Fibroblast of skin of left biceps (primary cell): ENCODE measurements around the gene LIPT2.

Experiments used
- DNase-seq, 2 experiments: peaks; one replicate each; pipeline ENCODE4 v3.0.0-alpha.2; 2013; ENCODE audit warnings: low read depth in 2 of 2

The LIPT2 gene

GRCh38 chr11:74466916-74467885 is 26.3 kb downstream of the LIPT2 start, which contains the start of gene KCNE3:
KCNE3 (minus strand) TSS chr11:74467549; CDS start chr11:74457563, 9,986 bp downstream.
- DNase-seq, result no peak

- no peak for DNase-seq
Measured at GRCh38 chr11:74465291-74465708, 28.2 kb downstream of the LIPT2 start.

GRCh38 chr11:74464746-74465145 is 28.8 kb downstream of the LIPT2 start:
- no peak for DNase-seq

DNA sequence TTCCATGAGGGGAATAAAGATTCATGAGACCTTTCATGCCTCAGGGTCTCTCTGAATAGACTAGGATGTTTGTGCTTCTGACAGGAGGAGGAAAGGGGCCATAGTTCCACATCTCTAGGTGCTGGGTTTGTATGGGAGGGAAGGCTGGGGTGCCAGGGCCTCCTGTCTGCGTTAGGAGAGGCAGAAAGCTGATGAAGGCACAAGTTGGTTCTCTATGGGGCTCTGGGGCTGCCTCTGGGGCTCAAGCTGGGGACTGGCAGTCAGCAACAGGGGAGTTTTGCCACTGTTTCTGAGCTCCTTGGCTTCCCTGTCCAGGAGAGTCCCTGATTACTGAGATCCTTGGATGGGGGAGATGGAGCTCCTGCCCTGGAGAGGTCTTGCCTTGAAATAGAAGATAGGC is 30.3 kb downstream of the LIPT2 start:
- DNase-seq, result no peak

- DNase-seq, result no peak
Measured at GRCh38 chr11:74462631-74463030, 30.9 kb downstream of the LIPT2 start.

DNA sequence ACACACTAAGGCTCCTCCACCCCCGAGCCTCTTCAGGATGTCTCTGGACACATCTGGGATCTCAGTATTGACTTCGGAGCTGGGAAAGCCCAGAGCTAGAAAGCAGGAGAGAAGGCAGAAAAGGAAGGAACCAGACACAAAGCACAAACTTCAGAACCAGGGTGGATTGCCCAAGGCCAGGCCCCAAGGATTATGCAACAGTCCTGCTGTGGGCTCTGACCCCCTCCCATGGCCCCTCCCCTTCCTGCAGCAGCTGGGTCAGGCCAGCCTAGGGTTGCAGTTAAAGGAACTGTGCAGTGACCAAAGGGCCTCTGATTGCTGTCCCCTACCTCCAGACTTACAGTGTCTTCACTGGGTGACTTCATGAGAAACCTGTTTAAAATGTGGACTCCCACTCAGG is 31.5 kb downstream of the LIPT2 start:
- DNase-seq, result no peak

DNA sequence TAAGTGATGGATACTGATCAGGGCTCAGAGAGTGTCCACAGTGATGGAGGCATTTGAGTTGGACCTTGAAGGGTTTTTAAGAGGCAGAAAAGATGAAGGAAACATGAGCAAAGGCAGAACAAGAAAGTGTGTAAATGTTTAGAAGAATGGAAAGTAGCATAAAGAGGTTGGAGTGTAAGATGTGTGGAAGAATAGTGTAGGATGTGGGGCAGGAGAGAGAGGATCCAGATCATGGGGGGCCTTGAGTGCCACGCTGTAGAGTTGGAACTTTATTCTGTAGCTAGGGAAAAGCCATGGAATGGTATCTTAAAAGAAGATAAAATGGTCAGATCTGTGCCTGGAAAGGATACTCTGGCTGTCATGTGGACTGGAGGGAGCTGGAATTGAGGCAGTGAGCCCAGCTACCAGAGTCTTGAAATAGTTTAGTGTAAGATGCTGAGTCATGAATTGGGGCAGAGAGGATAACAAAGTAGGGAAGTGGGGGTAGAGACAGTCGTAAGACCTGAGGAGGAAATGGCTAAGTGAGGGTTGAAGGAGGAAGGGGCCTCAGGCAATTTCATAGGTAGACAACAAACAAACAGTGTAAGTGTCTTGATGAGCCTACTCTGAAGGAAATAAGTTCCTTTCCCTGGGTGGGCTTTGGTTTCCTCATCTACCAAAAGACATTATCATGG is 32.9 kb downstream of the LIPT2 start:
- peak in 1 of 2 experiments; percentile 19 for DNase-seq

GRCh38 chr11:74460065-74460464 is 33.5 kb downstream of the LIPT2 start:
- DNase-seq, result no peak

- DNase-seq, result no peak
Measured at GRCh38 chr11:74459584-74459983, 33.9 kb downstream of the LIPT2 start.

DNA sequence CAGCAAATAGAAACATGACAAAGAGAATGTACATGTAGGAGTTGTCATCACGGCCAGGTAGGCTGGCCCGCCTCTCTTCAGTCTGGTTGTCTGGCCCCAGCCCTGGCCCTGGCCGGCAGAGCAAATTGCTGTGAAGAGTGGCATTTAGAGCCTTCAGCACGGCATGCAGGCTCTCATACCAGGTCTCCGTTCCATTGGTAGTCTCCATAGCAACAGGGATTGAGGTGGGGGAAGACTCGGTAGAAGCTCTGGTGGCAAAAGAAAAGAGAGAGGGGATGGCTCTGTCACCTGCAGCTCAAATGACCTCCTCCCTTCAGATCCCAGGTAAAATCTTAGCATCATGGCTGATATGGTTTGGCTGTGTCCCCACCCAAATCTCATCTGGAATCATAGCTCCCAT is 36.2 kb downstream of the LIPT2 start:
- no peak for DNase-seq

GRCh38 chr11:74453373-74453975 is 40.0 kb downstream of the LIPT2 start:
- no peak for DNase-seq

- DNase-seq, result no peak
Measured at GRCh38 chr11:74452366-74452765, 41.2 kb downstream of the LIPT2 start.

- no peak for DNase-seq
Measured at GRCh38 chr11:74450318-74450717, 43.2 kb downstream of the LIPT2 start.

- peak; percentile 62 to 65 for DNase-seq
Measured at GRCh38 chr11:74449369-74449931, 44.1 kb downstream of the LIPT2 start.

DNA sequence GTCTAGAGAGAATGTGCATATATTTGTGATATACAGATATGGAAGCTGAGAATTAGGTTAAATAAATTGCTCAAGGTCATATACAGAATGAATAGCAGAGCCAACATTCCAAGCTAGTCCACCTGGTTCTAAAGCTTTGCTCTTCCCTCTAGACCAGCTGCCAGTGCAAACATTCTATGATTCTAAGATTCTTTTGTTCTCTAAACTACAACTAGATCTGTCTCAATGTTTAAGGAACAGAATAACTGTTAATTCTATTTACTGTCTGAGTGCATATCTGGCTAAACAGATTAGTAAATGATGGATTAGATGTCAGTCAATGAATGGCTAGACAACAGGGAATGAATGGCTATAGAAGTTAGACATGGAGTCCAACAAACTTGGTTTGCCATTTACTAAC is 45.8 kb downstream of the LIPT2 start:
- no peak for DNase-seq

DNA sequence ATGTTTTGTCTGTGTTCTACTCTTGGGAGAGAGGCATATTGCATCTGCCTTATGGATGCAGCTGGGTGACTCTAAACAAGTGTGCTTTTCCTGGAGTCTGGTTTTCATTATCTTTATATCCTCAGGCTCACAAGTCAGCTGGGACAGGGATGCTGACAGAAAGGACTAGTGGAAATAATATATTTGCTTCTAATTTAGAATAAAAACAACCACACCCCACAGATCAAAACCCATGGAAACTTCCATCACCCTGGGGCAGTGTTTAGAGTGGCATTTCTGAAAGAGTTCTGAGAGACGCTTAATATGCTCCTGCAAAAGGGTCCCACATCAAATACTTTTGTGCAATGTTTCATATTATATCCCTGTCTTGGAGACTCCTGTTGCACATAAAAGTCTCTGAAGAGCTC is 47.0 kb downstream of the LIPT2 start:
- DNase-seq, result no peak

DNA sequence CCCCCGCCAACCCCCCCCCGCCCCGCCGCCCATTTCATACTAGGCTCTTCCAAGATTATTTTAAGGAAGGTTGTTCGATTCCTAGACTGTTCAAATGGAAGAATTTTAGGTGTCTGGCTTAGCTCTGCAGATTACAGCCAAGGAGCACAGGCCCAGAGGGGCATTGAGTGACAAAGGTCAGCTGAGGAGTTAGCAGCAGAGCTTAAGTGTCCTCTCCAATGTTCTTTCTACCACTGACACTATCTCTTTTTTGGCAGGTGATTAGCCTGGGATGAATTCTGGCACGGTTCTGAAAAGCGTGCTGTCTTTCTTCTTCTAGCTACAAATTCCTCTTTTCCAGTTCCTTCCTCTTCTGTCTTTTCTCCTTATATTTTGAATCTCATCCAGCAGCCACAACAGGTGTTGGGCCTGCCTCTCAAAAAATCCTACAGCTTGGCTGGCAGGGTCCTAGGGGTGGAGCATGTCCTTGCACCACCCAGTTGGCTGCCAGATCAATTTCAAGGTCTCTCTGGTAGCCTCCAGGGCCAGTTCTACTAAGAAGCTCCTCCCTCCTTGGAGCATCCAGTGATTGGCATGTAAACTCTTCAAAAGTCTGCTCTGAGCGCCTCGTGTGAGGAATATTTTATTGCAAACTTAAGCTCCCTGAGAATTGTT is 49.2 kb downstream of the LIPT2 start:
- DNase-seq, result no peak

DNA sequence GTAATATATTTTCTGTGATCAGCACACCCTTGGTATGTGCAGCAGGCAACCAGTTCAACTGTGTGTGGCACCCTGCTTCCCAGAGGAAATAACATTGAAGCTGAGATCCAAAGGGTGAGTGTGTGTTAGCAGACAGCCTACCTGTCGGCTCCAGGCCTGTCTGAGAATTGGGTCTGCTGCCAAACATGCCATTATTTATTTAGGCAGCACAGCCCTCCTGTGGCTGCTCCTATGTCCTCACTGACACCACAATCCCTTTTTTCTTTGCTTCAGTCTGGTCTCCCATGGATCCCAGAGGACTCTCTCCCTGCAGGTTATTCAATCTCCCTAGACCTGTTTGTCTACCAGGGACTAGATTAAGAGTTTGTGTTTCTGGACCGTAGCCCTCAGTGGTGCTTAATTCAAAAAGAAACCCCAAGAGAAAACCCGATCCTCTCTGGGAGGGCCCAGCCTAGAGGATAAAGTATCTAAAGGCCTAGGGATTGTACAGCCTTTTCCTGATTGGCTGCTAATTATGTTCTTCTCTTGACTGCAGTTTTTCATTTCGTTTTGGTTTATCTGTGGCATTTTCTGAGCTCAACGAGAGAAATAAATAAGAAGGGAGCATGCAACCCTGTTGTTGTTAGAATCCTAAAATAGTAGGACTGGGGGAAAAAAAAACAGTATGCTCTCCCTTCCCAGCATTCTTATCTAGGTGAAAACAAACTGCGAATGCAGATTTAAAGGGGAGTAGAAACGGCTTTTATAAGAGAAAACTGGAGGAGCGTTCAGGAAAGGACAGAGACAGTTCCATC is 50.3 kb downstream of the LIPT2 start:
- no peak for DNase-seq

DNA sequence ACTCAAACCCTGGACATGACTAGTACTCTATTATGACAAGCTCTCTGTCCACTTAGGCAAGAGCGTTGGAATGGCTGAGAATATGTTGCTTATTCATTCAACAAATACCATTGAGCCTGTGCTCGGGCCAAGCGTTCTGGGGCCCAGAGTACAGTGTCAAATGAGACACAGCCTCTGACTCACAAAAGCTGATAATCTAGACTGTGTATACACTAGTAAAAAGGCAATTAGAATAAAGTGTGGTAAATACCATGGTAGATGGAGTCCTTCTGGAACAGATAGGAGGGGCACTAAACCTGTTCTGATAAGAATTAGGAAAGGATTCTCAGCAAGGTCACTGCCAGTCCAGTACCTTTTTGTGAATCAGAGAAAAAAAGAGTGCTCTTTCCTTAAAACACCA is 50.9 kb downstream of the LIPT2 start:
- no peak for DNase-seq
